ENCODE results near the gene RRP1. TPM values are rescaled to one million over a fixed set of nuclear protein-coding genes. Genes with fewer than 3 reads are reported as not detected.

Gene RRP1
- total RNA-seq, 4 donors from 2014 or later, result 15.5 to 29.4 (median 19.0) TPM

GRCh38 chr21:43750339-43751033 is 38.9 kb upstream of the RRP1 start:
- peaks cover 0 to 7% (median 0%) of the 10 kb centered on the region in 4 donors for H3K4me1 ChIP-seq
- H3K27ac ChIP-seq, result no peak overlapping the region
- no peaks in the 10 kb centered on the region for H3K9me3 ChIP-seq
- 85% methylated on average over 26 to 28 of the region's 28 CpGs for WGBS, 2 donors
- no peak for TF ChIP-seq POLR2A (IDR thresholded peaks at IDR 0.05)
- no peak for TF ChIP-seq CTCF (IDR thresholded peaks at IDR 0.05)
- TF ChIP-seq EP300 (IDR thresholded peaks at IDR 0.05), result no peak
- no peak overlapping the region for H3K4me3 ChIP-seq
- no peak for DNase-seq (ENCODE audit: low spot score in 2 of 2)
- no peaks in the 10 kb centered on the region for H3K27me3 ChIP-seq
- peaks cover 3 to 100% (median 18%) of the 10 kb centered on the region in 3 donors for H3K36me3 ChIP-seq

- no peaks in the 10 kb centered on the region for H3K27me3 ChIP-seq
- no peak overlapping the region for H3K27ac ChIP-seq
- TF ChIP-seq EP300 (IDR thresholded peaks at IDR 0.05) (no peak), CTCF (IDR thresholded peaks at IDR 0.05) (no peak), POLR2A (IDR thresholded peaks at IDR 0.05) (no peak)
- H3K4me3 ChIP-seq, result no peak overlapping the region
- no peak for DNase-seq (ENCODE audit: low spot score in 2 of 2)
- no peaks in the 10 kb centered on the region for H3K9me3 ChIP-seq
- H3K36me3 ChIP-seq, result peaks cover 3 to 100% (median 18%) of the 10 kb centered on the region in 3 donors
- WGBS, 2 donors, result 87 to 91% methylated on average over 30 to 31 of the region's 31 CpGs
- peaks cover 0 to 16% (median 0%) of the 10 kb centered on the region in 4 donors for H3K4me1 ChIP-seq
Measured at GRCh38 chr21:43751955-43752591, 37.3 kb upstream of the RRP1 start.

GRCh38 chr21:43752758-43753438 is 36.5 kb upstream of the RRP1 start:
- no peak for TF ChIP-seq POLR2A (IDR thresholded peaks at IDR 0.05)
- TF ChIP-seq CTCF (IDR thresholded peaks at IDR 0.05), result no peak
- TF ChIP-seq EP300 (IDR thresholded peaks at IDR 0.05), result no peak
- 89 to 91% methylated on average over 26 to 28 of the region's 28 CpGs for WGBS, 2 donors
- DNase-seq (ENCODE audit: low spot score in 2 of 2), result no peak
- Histone ChIP-seq H3K27ac (no peak overlapping the region), H3K4me1 (peaks cover 0 to 24% (median 0%) of the 10 kb centered on the region in 4 donors), H3K4me3 (no peak overlapping the region), H3K27me3 (no peaks in the 10 kb centered on the region), H3K9me3 (no peaks in the 10 kb centered on the region), H3K36me3 (peaks cover 3 to 99% (median 18%) of the 10 kb centered on the region in 3 donors)

- TF ChIP-seq CTCF (IDR thresholded peaks at IDR 0.05) (no peak), EP300 (IDR thresholded peaks at IDR 0.05) (no peak)
- Histone ChIP-seq H3K9me3 (no peaks in the 10 kb centered on the region), H3K4me1 (peaks cover 0 to 28% (median 0%) of the 10 kb centered on the region in 4 donors), H3K4me3 (no peak overlapping the region), H3K27ac (no peak overlapping the region), H3K27me3 (no peaks in the 10 kb centered on the region), H3K36me3 (peaks cover 3 to 98% (median 18%) of the 10 kb centered on the region in 3 donors)
- no peak for DNase-seq (ENCODE audit: low spot score in 2 of 2)
- WGBS, 2 donors, result 92 to 93% methylated on average over 14 to 16 of the region's 16 CpGs
Measured at GRCh38 chr21:43753439-43753799, 36.0 kb upstream of the RRP1 start.

Measured in tibial nerve (tissue), 4 donors.